Karpas-422 (cell line): ENCODE data around the gene MEIS2. TPM values are rescaled to one million over a fixed set of nuclear protein-coding genes. Genes with fewer than 3 reads are reported as not detected.
"Not testable (repeated sequence)": the region's sequence is repeated elsewhere in the genome, so short reads cannot be mapped to it uniquely, and the experiment has no call there.

Experiments
- DNase-seq: peaks from one replicate; pipeline ENCODE4 v3.0.0-alpha.2; 2015
- H2AFZ ChIP-seq: fragments of 200-600 bp; sonication (generic); 2 replicates; pipeline ENCODE4 v1.6.1; 2014; ENCODE audit warnings: antibody characterized with exemption, low read length, mixed read lengths
- H3K27ac ChIP-seq: fragments of 200-600 bp; sonication (generic); 2 replicates; pipeline ENCODE4 v1.5.1; 2014; ENCODE audit warnings: mild to moderate bottlenecking, low read length, moderate library complexity
- H3K27me3 ChIP-seq: fragments of 200-600 bp; sonication (generic); 2 replicates; pipeline ENCODE4 v1.6.1; 2014; ENCODE audit warnings: low read length, mixed read lengths
- H3K36me3 ChIP-seq: fragments of 200-600 bp; sonication (generic); 2 replicates; pipeline ENCODE4 v1.6.1; 2014; ENCODE audit warnings: low read length, mixed read lengths; ENCODE audit not compliant: insufficient read depth
- H3K4me1 ChIP-seq: fragments of 200-600 bp; sonication (generic); 2 replicates; pipeline ENCODE4 v1.6.1; 2014; ENCODE audit warnings: mild to moderate bottlenecking, low read length, mixed read lengths
- H3K4me2 ChIP-seq: fragments of 200-600 bp; sonication (generic); 2 replicates; pipeline ENCODE4 v1.6.1; 2014; ENCODE audit warnings: low read length, low read depth, mild to moderate bottlenecking; ENCODE audit not compliant: poor library complexity, severe bottlenecking
- H3K4me3 ChIP-seq: fragments of 200-600 bp; sonication (generic); 2 replicates; pipeline ENCODE4 v1.5.1; 2014; ENCODE audit warnings: mild to moderate bottlenecking, antibody characterized with exemption, low read length, mixed read lengths
- H3K79me2 ChIP-seq: fragments of 200-600 bp; sonication (generic); 2 replicates; pipeline ENCODE4 v1.6.1; 2014; ENCODE audit warnings: mild to moderate bottlenecking, low read length, mixed read lengths
- H3K9ac ChIP-seq: fragments of 200-600 bp; sonication (generic); 2 replicates; pipeline ENCODE4 v1.6.0; 2014; ENCODE audit warnings: low read length
- H3K9me2 ChIP-seq: fragments of 200-600 bp; sonication (generic), shearing (Covaris generic); replicated peaks from 2 replicates; pipeline ENCODE4 v1.6.0; 2014; ENCODE audit warnings: mild to moderate bottlenecking, low read length, moderate library complexity; ENCODE audit not compliant: insufficient read depth
- H3K9me3 ChIP-seq: fragments of 300-700, 200-600 bp; sonication (generic); 2 replicates; pipeline ENCODE4 v1.6.1; 2014; ENCODE audit warnings: low read length, mixed read lengths
- H4K20me1 ChIP-seq: fragments of 200-600 bp; sonication (generic); 2 replicates; pipeline ENCODE4 v1.6.1; 2014; ENCODE audit warnings: mild to moderate bottlenecking, antibody characterized with exemption, low read length, low read depth; ENCODE audit not compliant: insufficient read depth
- total RNA-seq: library from RNA; depleted of rRNA; stranded (reverse); fragments of >200 nt; shearing (Covaris generic); gene quantifications from 2 replicates; pipeline ENCODE4 v1.2.3, GENCODE V29; 2014; ENCODE audit warnings: low replicate concordance

The MEIS2 gene
- total RNA-seq, 1 experiment from 2014 or later: 68.2 TPM

- no peak overlapping the region for H3K9ac ChIP-seq
Measured at GRCh38 chr15:36996121-36996520, 104.2 kb downstream of the MEIS2 start.

GRCh38 chr15:36994790-36995189 lies 105.6 kb downstream of the MEIS2 start:
- H3K27me3 ChIP-seq: no peaks in the 10 kb centered on the region
- H3K9ac ChIP-seq: no peak overlapping the region
- H3K36me3 ChIP-seq: peaks cover 8% of the 10 kb centered on the region; the same call in 1 of the 2 replicates
- no peaks in the 10 kb centered on the region for H4K20me1 ChIP-seq
- H3K9me2 ChIP-seq: no peaks in the 10 kb centered on the region
- H3K4me3 ChIP-seq: no peak overlapping the region
- H3K79me2 ChIP-seq: peaks cover 50% of the 10 kb centered on the region
- no peak overlapping the region for H3K27ac ChIP-seq
- H3K9me3 ChIP-seq: no peaks in the 10 kb centered on the region
- no peak overlapping the region for H2AFZ ChIP-seq
- peaks cover 19% of the 10 kb centered on the region for H3K4me1 ChIP-seq
- no peak for DNase-seq
- no peak overlapping the region for H3K4me2 ChIP-seq

More at GRCh38 chr15:36996121-36996520, 104.2 kb downstream of the MEIS2 start:
- Histone ChIP-seq H4K20me1 (no peaks in the 10 kb centered on the region), H3K9me3 (no peaks in the 10 kb centered on the region), H3K79me2 (peaks cover 57% of the 10 kb centered on the region), H3K4me2 (no peak overlapping the region), H3K36me3 (peaks cover 8% of the 10 kb centered on the region; the same call in 1 of the 2 replicates), H2AFZ (no peak overlapping the region), H3K4me1 (peaks cover 21% of the 10 kb centered on the region), H3K27me3 (no peaks in the 10 kb centered on the region), H3K4me3 (no peak overlapping the region), H3K9me2 (no peaks in the 10 kb centered on the region), H3K27ac (no peak overlapping the region)
- DNase-seq: no peak

GRCh38 chr15:36992454-36992853 lies 107.9 kb downstream of the MEIS2 start:
- DNase-seq: no peak
- H3K79me2 ChIP-seq: peaks cover 45% of the 10 kb centered on the region

GRCh38 chr15:36988947-36989346 lies 111.4 kb downstream of the MEIS2 start:
- no peak for DNase-seq
- Histone ChIP-seq H3K4me2 (no peak overlapping the region), H3K9me3 (peaks cover 11% of the 10 kb centered on the region), H4K20me1 (no peaks in the 10 kb centered on the region), H3K4me3 (no peak overlapping the region), H3K9me2 (no peaks in the 10 kb centered on the region), H3K79me2 (peaks cover 18% of the 10 kb centered on the region), H3K27me3 (no peaks in the 10 kb centered on the region), H3K27ac (no peak overlapping the region), H3K36me3 (peaks cover 36% of the 10 kb centered on the region), H2AFZ (no peak overlapping the region), H3K9ac (no peak overlapping the region), H3K4me1 (no peaks in the 10 kb centered on the region)

More at GRCh38 chr15:36992454-36992853, 107.9 kb downstream of the MEIS2 start:
- no peaks in the 10 kb centered on the region for H3K27me3 ChIP-seq
- no peaks in the 10 kb centered on the region for H4K20me1 ChIP-seq
- no peak overlapping the region for H3K4me2 ChIP-seq
- no peak overlapping the region for H3K9ac ChIP-seq
- H2AFZ ChIP-seq: no peak overlapping the region
- H3K36me3 ChIP-seq: peaks cover 22% of the 10 kb centered on the region
- H3K9me3 ChIP-seq: no peaks in the 10 kb centered on the region
- H3K27ac ChIP-seq: no peak overlapping the region
- H3K4me1 ChIP-seq: peaks cover 9% of the 10 kb centered on the region
- H3K4me3 ChIP-seq: no peak overlapping the region
- H3K9me2 ChIP-seq: no peaks in the 10 kb centered on the region

- Histone ChIP-seq H4K20me1 (no peaks in the 10 kb centered on the region), H3K4me2 (no peak overlapping the region), H3K27me3 (no peaks in the 10 kb centered on the region), H3K9ac (no peak overlapping the region), H3K27ac (no peak overlapping the region), H3K79me2 (peaks cover 13% of the 10 kb centered on the region), H3K4me1 (peaks cover 7% of the 10 kb centered on the region), H3K9me3 (peaks cover 14% of the 10 kb centered on the region), H3K9me2 (no peaks in the 10 kb centered on the region), H2AFZ (no peak overlapping the region), H3K4me3 (no peak overlapping the region), H3K36me3 (peaks cover 16% of the 10 kb centered on the region)
- no peak for DNase-seq
Measured at GRCh38 chr15:36982430-36982829, 117.9 kb downstream of the MEIS2 start.

GRCh38 chr15:36980281-36980680 lies 120.1 kb downstream of the MEIS2 start:
- H3K27me3 ChIP-seq, H3K4me2 ChIP-seq, H3K27ac ChIP-seq, H2AFZ ChIP-seq, H3K4me3 ChIP-seq, H4K20me1 ChIP-seq, H3K4me1 ChIP-seq, H3K9ac ChIP-seq, H3K9me2 ChIP-seq, H3K36me3 ChIP-seq, DNase-seq: not testable (repeated sequence)
- Histone ChIP-seq H3K9me3 (peaks cover 14% of the 10 kb centered on the region), H3K79me2 (peaks cover 16% of the 10 kb centered on the region)

GRCh38 chr15:36978625-36979024 lies 121.7 kb downstream of the MEIS2 start:
- Histone ChIP-seq H3K4me2 (no peak overlapping the region), H3K4me1 (peaks cover 7% of the 10 kb centered on the region), H2AFZ (no peak overlapping the region), H4K20me1 (no peaks in the 10 kb centered on the region), H3K9me2 (no peaks in the 10 kb centered on the region), H3K9me3 (peaks cover under 1% of the 10 kb centered on the region; the same call in 1 of the 2 replicates), H3K27ac (no peak overlapping the region), H3K4me3 (no peak overlapping the region), H3K27me3 (no peaks in the 10 kb centered on the region), H3K9ac (no peak overlapping the region), H3K36me3 (peaks cover 3% of the 10 kb centered on the region), H3K79me2 (peaks cover 26% of the 10 kb centered on the region)
- DNase-seq: no peak

GRCh38 chr15:36978126-36978525 lies 122.2 kb downstream of the MEIS2 start:
- Histone ChIP-seq H2AFZ (no peak overlapping the region), H3K9me3 (no peaks in the 10 kb centered on the region), H3K4me3 (no peak overlapping the region), H3K27ac (no peak overlapping the region), H3K36me3 (peaks cover 3% of the 10 kb centered on the region), H3K9ac (no peak overlapping the region), H3K27me3 (no peaks in the 10 kb centered on the region), H3K4me2 (no peak overlapping the region), H3K4me1 (peaks cover 7% of the 10 kb centered on the region), H3K79me2 (peaks cover 29% of the 10 kb centered on the region), H4K20me1 (no peaks in the 10 kb centered on the region), H3K9me2 (no peaks in the 10 kb centered on the region)
- DNase-seq: no peak
